H9 (cell line): ENCODE results near the gene PIK3C3. TPM values are rescaled to one million over a fixed set of nuclear protein-coding genes. Genes with fewer than 3 reads are reported as not detected.

Source experiments
- DNase-seq: peaks from one replicate; pipeline ENCODE4 v3.0.0-alpha.2; 2017
- H2AFZ ChIP-seq: one replicate; pipeline ENCODE4 v1.6.1; 2013; ENCODE audit warnings: mild to moderate bottlenecking, low read length, control low read depth, moderate library complexity
- H2AK5ac ChIP-seq: 2 replicates; pipeline ENCODE4 v1.6.1; 2013; ENCODE audit warnings: low read length, control low read depth, mixed read lengths; ENCODE audit not compliant: insufficient read length
- H2BK120ac ChIP-seq: one replicate; pipeline ENCODE4 v1.6.1; 2013; ENCODE audit warnings: low read depth, mild to moderate bottlenecking, low read length, control low read depth, inconsistent platforms; ENCODE audit not compliant: poor library complexity, severe bottlenecking
- H2BK12ac ChIP-seq: 2 replicates; pipeline ENCODE4 v1.6.1; 2013; ENCODE audit warnings: low read length, control low read depth, mixed read lengths, low read depth; ENCODE audit not compliant: insufficient read length
- H2BK15ac ChIP-seq: 2 replicates; pipeline ENCODE4 v1.6.1; 2013; ENCODE audit warnings: low read depth, low read length, control low read depth
- H2BK20ac ChIP-seq: one replicate; pipeline ENCODE4 v1.6.1; 2013; ENCODE audit warnings: low read depth, mild to moderate bottlenecking, low read length, control low read depth, inconsistent platforms; ENCODE audit not compliant: poor library complexity, severe bottlenecking
- H2BK5ac ChIP-seq: 2 replicates; pipeline ENCODE4 v1.6.1; 2013; ENCODE audit warnings: low read length, control low read depth, mixed read lengths; ENCODE audit not compliant: insufficient read length
- H3K14ac ChIP-seq: 2 replicates; pipeline ENCODE4 v1.6.1; 2013; ENCODE audit warnings: low read length, control low read depth; ENCODE audit not compliant: insufficient read depth
- H3K18ac ChIP-seq: 2 replicates; pipeline ENCODE4 v1.6.1; 2013; ENCODE audit warnings: low read depth, mild to moderate bottlenecking, mixed read lengths, low read length, control low read depth; ENCODE audit not compliant: insufficient read length
- H3K23ac ChIP-seq: 2 replicates; pipeline ENCODE4 v1.6.1; 2013; ENCODE audit warnings: low read length, control low read depth, mixed read lengths, low read depth; ENCODE audit not compliant: insufficient read length
- H3K23me2 ChIP-seq: 2 replicates; pipeline ENCODE4 v1.6.1; 2013; ENCODE audit warnings: low read depth, mild to moderate bottlenecking, mixed read lengths, low read length, control low read depth; ENCODE audit not compliant: insufficient read length, poor library complexity, severe bottlenecking
- H3K27ac ChIP-seq: 2 replicates; pipeline ENCODE4 v1.5.1; 2013; ENCODE audit warnings: low read length, control low read depth, mixed read lengths, low read depth; ENCODE audit not compliant: insufficient read length
- H3K27me3 ChIP-seq: 2 replicates; pipeline ENCODE4 v1.6.1; 2013; ENCODE audit warnings: low read length, control low read depth, inconsistent platforms; ENCODE audit not compliant: insufficient read depth
- H3K4ac ChIP-seq: 2 replicates; pipeline ENCODE4 v1.6.1; 2013; ENCODE audit warnings: low read depth, mild to moderate bottlenecking, control low read depth, inconsistent platforms, low read length, moderate library complexity
- H3K4me1 ChIP-seq: 2 replicates; pipeline ENCODE4 v1.6.1; 2013; ENCODE audit warnings: low read length, control low read depth, inconsistent platforms; ENCODE audit not compliant: insufficient read depth
- H3K4me2 ChIP-seq: 2 replicates; pipeline ENCODE4 v1.6.1; 2013; ENCODE audit warnings: low read length, control low read depth, mixed read lengths; ENCODE audit not compliant: insufficient read length, insufficient read depth
- H3K56ac ChIP-seq: 2 replicates; pipeline ENCODE4 v1.6.1; 2013; ENCODE audit warnings: low read depth, mild to moderate bottlenecking, mixed read lengths, low read length, control low read depth; ENCODE audit not compliant: insufficient read length
- H3K79me1 ChIP-seq: 2 replicates; pipeline ENCODE4 v1.6.1; 2013; ENCODE audit warnings: low read depth, mild to moderate bottlenecking, moderate library complexity, low read length, control low read depth, inconsistent platforms; ENCODE audit not compliant: insufficient read depth, poor library complexity, severe bottlenecking
- H3K79me2 ChIP-seq: 2 replicates; pipeline ENCODE4 v1.6.1; 2013; ENCODE audit warnings: low read length, control low read depth, inconsistent platforms; ENCODE audit not compliant: insufficient read depth
- H3K9ac ChIP-seq: 2 replicates; pipeline ENCODE4 v1.6.1; 2013; ENCODE audit warnings: low read length, control low read depth, mixed read lengths; ENCODE audit not compliant: insufficient read length; ENCODE audit errors: extremely low read depth
- H3K9me3 ChIP-seq: one replicate; pipeline ENCODE4 v1.6.1; 2013; ENCODE audit warnings: low read depth, low read length, inconsistent platforms; ENCODE audit not compliant: control insufficient read depth
- H3T11ph ChIP-seq: one replicate; pipeline ENCODE4 v1.6.1; 2013; ENCODE audit warnings: mild to moderate bottlenecking, low read length, control low read depth, inconsistent platforms
- H4K20me1 ChIP-seq: one replicate; pipeline ENCODE4 v1.6.1; 2013; ENCODE audit not compliant: control insufficient read depth, insufficient read length, insufficient read depth
- H4K5ac ChIP-seq: 2 replicates; pipeline ENCODE4 v1.6.1; 2013; ENCODE audit warnings: low read depth, mild to moderate bottlenecking, mixed read lengths, low read length, control low read depth; ENCODE audit not compliant: insufficient read length
- H4K8ac ChIP-seq: replicated peaks from 2 replicates; pipeline ENCODE4 v1.6.1; 2013; ENCODE audit warnings: low read length, control low read depth, mixed read lengths, low read depth; ENCODE audit not compliant: insufficient read length
- H4K91ac ChIP-seq: 2 replicates; pipeline ENCODE4 v1.6.1; 2013; ENCODE audit warnings: low read depth, mild to moderate bottlenecking, moderate library complexity, mixed read lengths, low read length, control low read depth; ENCODE audit not compliant: insufficient read length
- H3K27ac Mint-ChIP-seq, 3 experiments: 2 replicates in 2 of 3; 3 replicates in 1 of 3; pipeline ENCODE4 v1.8.0; 2020 to 2021; ENCODE audit warnings: mixed read lengths in 3 of 3, mild to moderate bottlenecking in 1 of 3, moderate library complexity in 1 of 3
- H3K27me3 Mint-ChIP-seq: 2 replicates; pipeline ENCODE4 v1.8.0; 2021; ENCODE audit warnings: low read depth, mild to moderate bottlenecking, moderate library complexity, mixed read lengths
- H3K36me3 Mint-ChIP-seq, 3 experiments: 2 replicates in 2 of 3; 3 replicates in 1 of 3; pipeline ENCODE4 v1.8.0; 2020 to 2021; ENCODE audit warnings: low read depth in 3 of 3, mixed read lengths in 3 of 3; ENCODE audit not compliant: insufficient read depth in 1 of 3
- H3K4me1 Mint-ChIP-seq, 2 experiments: 2 replicates each; pipeline ENCODE4 v1.8.0; 2020; ENCODE audit warnings: mixed read lengths in 2 of 2
- H3K4me3 Mint-ChIP-seq, 2 experiments: 2 replicates in 1 of 2; 3 replicates in 1 of 2; pipeline ENCODE4 v1.8.0; 2020 to 2021; ENCODE audit warnings: mild to moderate bottlenecking in 2 of 2, mixed read lengths in 2 of 2, moderate library complexity in 1 of 2
- H3K9me3 Mint-ChIP-seq, 2 experiments: 2 replicates in 1 of 2; 3 replicates in 1 of 2; pipeline ENCODE4 v1.8.0; 2020; ENCODE audit warnings: mild to moderate bottlenecking in 2 of 2, mixed read lengths in 2 of 2, moderate library complexity in 1 of 2
- WGBS: extraction: QIAGEN DNeasy Blood & Tissue Kit; methylation state at CpG from one replicate; pipeline ENCODE4 v1.1.7; 2013; ENCODE audit warnings: missing lambda C conversion rate, low lambda C conversion rate, mixed read lengths; ENCODE audit not compliant: insufficient read length; ENCODE audit errors: extremely low coverage; 5-methylcytosine and 5-hydroxymethylcytosine counted together
- total RNA-seq: library from RNA; stranded (reverse); gene quantifications from 2 replicates; pipeline ENCODE4 v1.2.1, GENCODE V29; 2021
- TF ChIP-seq, protein P1 (sequence below): fragments of 200-600 bp; sonication (generic); conservative IDR thresholded peaks from 3 replicates; pipeline ENCODE4 v1.8.0; 2021; ENCODE audit warnings: antibody characterized with exemption, mild to moderate bottlenecking

PIK3C3 gene
- total RNA-seq, 1 experiment from 2014 or later: 48.8 TPM

DNA sequence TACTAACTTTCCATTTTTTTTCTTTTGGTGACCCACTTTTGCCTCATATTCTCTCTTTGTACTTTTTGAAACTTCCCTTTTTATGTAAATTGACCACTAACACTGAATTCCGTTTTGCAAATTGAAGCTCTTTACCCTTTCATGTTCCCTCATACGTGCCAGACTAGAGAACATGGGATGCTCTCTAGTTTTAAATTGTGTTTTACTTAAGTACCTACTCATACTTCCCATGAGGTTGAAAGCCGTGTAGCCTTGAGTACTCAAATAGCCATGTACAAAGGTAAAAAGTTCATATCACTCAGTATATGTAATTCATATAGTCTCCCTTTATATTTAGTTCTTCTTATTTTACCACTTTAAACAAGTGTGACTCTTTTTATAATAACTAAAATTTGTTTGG is 119.7 kb downstream of the PIK3C3 start:
- Mint-ChIP-seq H3K9me3 (no peaks in the 10 kb centered on the region; a peak in 1 of 5 replicates), H3K4me3 (no peak overlapping the region), H3K27ac (no peak overlapping the region; a peak in 1 of 7 replicates), H3K36me3 (peaks cover 13 to 38% (median 23%) of the 10 kb centered on the region in 3 experiments), H3K4me1 (no peaks in the 10 kb centered on the region), H3K27me3 (no peaks in the 10 kb centered on the region)
- no peak overlapping the region for H4K8ac ChIP-seq
- H2BK12ac ChIP-seq: no peak overlapping the region
- H2BK15ac ChIP-seq: no peak overlapping the region
- H3T11ph ChIP-seq: no peak overlapping the region
- H3K9me3 ChIP-seq: no peaks in the 10 kb centered on the region
- H3K56ac ChIP-seq: no peak overlapping the region
- H2AK5ac ChIP-seq: no peak overlapping the region
- H3K79me2 ChIP-seq: no peaks in the 10 kb centered on the region
- no peak overlapping the region for H3K18ac ChIP-seq
- TF ChIP-seq, protein P1, sequence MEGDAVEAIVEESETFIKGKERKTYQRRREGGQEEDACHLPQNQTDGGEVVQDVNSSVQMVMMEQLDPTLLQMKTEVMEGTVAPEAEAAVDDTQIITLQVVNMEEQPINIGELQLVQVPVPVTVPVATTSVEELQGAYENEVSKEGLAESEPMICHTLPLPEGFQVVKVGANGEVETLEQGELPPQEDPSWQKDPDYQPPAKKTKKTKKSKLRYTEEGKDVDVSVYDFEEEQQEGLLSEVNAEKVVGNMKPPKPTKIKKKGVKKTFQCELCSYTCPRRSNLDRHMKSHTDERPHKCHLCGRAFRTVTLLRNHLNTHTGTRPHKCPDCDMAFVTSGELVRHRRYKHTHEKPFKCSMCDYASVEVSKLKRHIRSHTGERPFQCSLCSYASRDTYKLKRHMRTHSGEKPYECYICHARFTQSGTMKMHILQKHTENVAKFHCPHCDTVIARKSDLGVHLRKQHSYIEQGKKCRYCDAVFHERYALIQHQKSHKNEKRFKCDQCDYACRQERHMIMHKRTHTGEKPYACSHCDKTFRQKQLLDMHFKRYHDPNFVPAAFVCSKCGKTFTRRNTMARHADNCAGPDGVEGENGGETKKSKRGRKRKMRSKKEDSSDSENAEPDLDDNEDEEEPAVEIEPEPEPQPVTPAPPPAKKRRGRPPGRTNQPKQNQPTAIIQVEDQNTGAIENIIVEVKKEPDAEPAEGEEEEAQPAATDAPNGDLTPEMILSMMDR: no peak
- no peak overlapping the region for H3K4me2 ChIP-seq
- no peak overlapping the region for H2BK120ac ChIP-seq
- no peak for DNase-seq
- no peak overlapping the region for H4K91ac ChIP-seq
- no peak overlapping the region for H3K9ac ChIP-seq
- no peaks in the 10 kb centered on the region for H4K20me1 ChIP-seq
- H3K79me1 ChIP-seq: no peaks in the 10 kb centered on the region
- no peak overlapping the region for H4K5ac ChIP-seq
- H3K4ac ChIP-seq: no peak overlapping the region
- no peak overlapping the region for H3K23ac ChIP-seq
- no peaks in the 10 kb centered on the region for H3K23me2 ChIP-seq
- no peak overlapping the region for H2AFZ ChIP-seq
- no peaks in the 10 kb centered on the region for H3K4me1 ChIP-seq
- WGBS: no CpG with 5 or more reads among the region's 3 CpGs
- H2BK5ac ChIP-seq: no peak overlapping the region
- H2BK20ac ChIP-seq: no peak overlapping the region
- H3K27me3 ChIP-seq: no peaks in the 10 kb centered on the region
- H3K14ac ChIP-seq: no peak overlapping the region
- no peak overlapping the region for H3K27ac ChIP-seq
